Left ventricle myocardium inferior (tissue), 1 donor: ENCODE results near the gene ACBD5. TPM values are rescaled to one million over a fixed set of nuclear protein-coding genes. Genes with fewer than 3 reads are reported as not detected.

Experiments used
- DNase-seq: peaks from one replicate; pipeline ENCODE4 v3.0.0-alpha.2; 2020
- H3K27ac ChIP-seq: fragments of 200-600 bp; replicated peaks from 2 replicates; pipeline ENCODE4 v1.8.0; 2021
- H3K27me3 ChIP-seq: fragments of 200-600 bp; 2 replicates; pipeline ENCODE4 v1.8.0; 2021; ENCODE audit warnings: low read depth
- H3K36me3 ChIP-seq: fragments of 200-600 bp; 2 replicates; pipeline ENCODE4 v1.8.0; 2021
- H3K4me1 ChIP-seq: fragments of 200-600 bp; 2 replicates; pipeline ENCODE4 v1.8.0; 2021
- H3K4me3 ChIP-seq: fragments of 200-600 bp; 2 replicates; pipeline ENCODE4 v1.8.0; 2021; ENCODE audit warnings: mild to moderate bottlenecking, moderate library complexity
- H3K9me3 ChIP-seq: fragments of 200-600 bp; replicated peaks from 2 replicates; pipeline ENCODE4 v1.8.0; 2021
- intact Hi-C: fragments of 100-400 bp; cut with micrococcal nuclease; formaldehyde crosslinking; loops from one replicate; pipeline ENCODE4 v1.11.0; 2022
- total RNA-seq: library from RNA; stranded (reverse); fragmentation: NEBNext Ultra II Directional; extraction: Animal tissue kit (Norgen Biotek cat#: 25700); gene quantifications from one replicate; pipeline ENCODE4 v1.2.1, GENCODE V29; 2021
- TF ChIP-seq, protein P1 (sequence below): fragments of 200-600 bp; IDR thresholded peaks from 2 replicates; pipeline ENCODE4 v1.8.0; 2021; ENCODE audit warnings: antibody characterized with exemption, mild to moderate bottlenecking, borderline replicate concordance
- donor health status: DM: no; HTN: yes; CAD: no; lungs with severe emphysema.

The ACBD5 gene
- total RNA-seq, 1 donor from 2014 or later, result 64.0 TPM

- Histone ChIP-seq H3K4me1 (no peaks in the 10 kb centered on the region), H3K36me3 (peaks cover 99% of the 10 kb centered on the region), H3K4me3 (no peak overlapping the region), H3K27ac (no peak overlapping the region), H3K27me3 (no peaks in the 10 kb centered on the region), H3K9me3 (no peaks in the 10 kb centered on the region)
- TF ChIP-seq, protein P1, sequence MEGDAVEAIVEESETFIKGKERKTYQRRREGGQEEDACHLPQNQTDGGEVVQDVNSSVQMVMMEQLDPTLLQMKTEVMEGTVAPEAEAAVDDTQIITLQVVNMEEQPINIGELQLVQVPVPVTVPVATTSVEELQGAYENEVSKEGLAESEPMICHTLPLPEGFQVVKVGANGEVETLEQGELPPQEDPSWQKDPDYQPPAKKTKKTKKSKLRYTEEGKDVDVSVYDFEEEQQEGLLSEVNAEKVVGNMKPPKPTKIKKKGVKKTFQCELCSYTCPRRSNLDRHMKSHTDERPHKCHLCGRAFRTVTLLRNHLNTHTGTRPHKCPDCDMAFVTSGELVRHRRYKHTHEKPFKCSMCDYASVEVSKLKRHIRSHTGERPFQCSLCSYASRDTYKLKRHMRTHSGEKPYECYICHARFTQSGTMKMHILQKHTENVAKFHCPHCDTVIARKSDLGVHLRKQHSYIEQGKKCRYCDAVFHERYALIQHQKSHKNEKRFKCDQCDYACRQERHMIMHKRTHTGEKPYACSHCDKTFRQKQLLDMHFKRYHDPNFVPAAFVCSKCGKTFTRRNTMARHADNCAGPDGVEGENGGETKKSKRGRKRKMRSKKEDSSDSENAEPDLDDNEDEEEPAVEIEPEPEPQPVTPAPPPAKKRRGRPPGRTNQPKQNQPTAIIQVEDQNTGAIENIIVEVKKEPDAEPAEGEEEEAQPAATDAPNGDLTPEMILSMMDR, result no peak
- DNase-seq, result no peak
- intact Hi-C loops, result no loop called here
These were observed 33.2 kb downstream of the ACBD5 start for GRCh38 chr10:27207350-27207749.

DNA sequence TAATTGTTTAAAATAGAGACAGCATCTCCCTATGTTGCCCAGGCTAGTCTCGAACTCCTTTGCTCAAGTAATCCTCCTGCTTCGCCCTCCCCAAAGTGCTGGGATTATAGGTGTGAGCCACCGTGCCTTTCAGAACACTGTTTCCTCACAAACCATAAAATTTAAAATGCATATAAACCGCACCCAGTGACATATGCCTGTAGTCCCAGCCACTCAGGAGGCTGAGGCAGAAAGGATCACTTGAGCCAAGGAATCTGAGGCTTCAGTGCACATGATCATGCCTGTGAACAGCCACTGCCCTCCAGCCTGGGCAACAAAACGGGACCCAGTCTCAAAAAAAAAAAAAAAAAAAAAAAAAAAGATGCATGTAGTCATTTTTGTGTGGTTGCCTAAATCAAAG lies 36.8 kb downstream of the ACBD5 start:
- TF ChIP-seq, protein P1, result no peak
- intact Hi-C loops, result no loop called here
- H3K36me3 ChIP-seq, result peaks cover 95% of the 10 kb centered on the region

DNA sequence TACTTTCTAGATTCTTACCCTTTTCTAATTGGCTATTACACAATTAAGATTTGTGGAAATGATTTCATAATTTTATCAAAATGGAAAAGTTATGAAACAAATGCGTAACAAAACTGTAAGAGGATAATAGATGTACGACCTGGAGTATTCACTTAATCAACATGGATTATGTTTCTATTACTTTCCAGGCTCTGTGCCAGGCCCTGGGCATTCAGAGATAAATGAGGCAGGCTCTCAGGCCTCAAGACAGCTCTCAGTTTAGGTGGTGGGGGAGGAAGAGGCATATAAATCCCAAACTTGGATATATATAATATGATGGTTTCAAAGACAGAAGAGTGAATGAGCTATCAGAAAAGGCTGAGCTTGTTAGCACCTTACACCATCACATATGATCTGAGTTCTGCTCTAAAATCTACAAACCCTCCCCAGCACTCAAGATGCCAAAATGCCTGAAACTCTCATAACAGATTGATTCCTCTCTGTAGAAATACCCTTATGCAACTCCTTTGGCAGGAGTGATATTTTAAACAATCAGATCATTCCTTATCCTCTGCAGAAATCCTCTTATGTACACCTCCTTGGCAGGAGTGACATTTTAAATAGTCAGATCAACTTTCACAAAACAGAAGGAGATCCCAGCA lies 42.5 kb downstream of the ACBD5 start:
- no peak for DNase-seq
- Histone ChIP-seq H3K27ac (peak overlapping the region; percentile 53), H3K27me3 (no peaks in the 10 kb centered on the region), H3K36me3 (peaks cover 73% of the 10 kb centered on the region), H3K9me3 (no peaks in the 10 kb centered on the region), H3K4me1 (peaks cover 21% of the 10 kb centered on the region), H3K4me3 (no peak overlapping the region)
- TF ChIP-seq, protein P1, result no peak
- intact Hi-C loops, result no loop called here

More for the DNA sequence above, 36.8 kb downstream of the ACBD5 start:
- no peak overlapping the region for H3K27ac ChIP-seq
- no peak overlapping the region for H3K4me3 ChIP-seq
- DNase-seq, result no peak
- peaks cover 6% of the 10 kb centered on the region for H3K4me1 ChIP-seq
- no peaks in the 10 kb centered on the region for H3K9me3 ChIP-seq
- H3K27me3 ChIP-seq, result no peaks in the 10 kb centered on the region

GRCh38 chr10:27192284-27192683 lies 48.3 kb downstream of the ACBD5 start:
- H3K36me3 ChIP-seq, result peaks cover 42% of the 10 kb centered on the region
- H3K4me1 ChIP-seq, result peaks cover 1% of the 10 kb centered on the region
- DNase-seq, result no peak
- H3K9me3 ChIP-seq, result no peaks in the 10 kb centered on the region
- no peak overlapping the region for H3K27ac ChIP-seq
- H3K27me3 ChIP-seq, result no peaks in the 10 kb centered on the region
- intact Hi-C loops, result no loop called here
- TF ChIP-seq, protein P1, result no peak
- no peak overlapping the region for H3K4me3 ChIP-seq

DNA sequence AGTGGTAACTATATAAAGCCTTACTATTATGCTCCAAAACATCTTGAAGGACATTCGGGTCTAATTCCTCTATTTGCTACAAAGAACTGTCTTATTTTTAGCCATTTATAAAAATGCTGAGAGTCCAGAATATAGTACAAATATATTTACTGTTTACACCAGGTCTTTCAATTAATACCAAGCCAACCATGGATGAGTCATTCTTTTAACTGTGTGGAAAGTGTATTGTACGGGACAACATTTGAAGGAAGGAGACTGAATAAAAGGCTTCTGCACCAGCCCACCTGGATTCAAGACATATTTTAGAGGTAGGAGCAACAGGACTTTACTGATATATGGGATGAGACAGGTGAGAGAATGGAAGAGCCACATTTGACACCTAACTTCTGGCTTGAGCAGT lies 50.1 kb downstream of the ACBD5 start:
- Histone ChIP-seq H3K9me3 (no peaks in the 10 kb centered on the region), H3K27ac (no peak overlapping the region), H3K27me3 (no peaks in the 10 kb centered on the region), H3K4me1 (no peaks in the 10 kb centered on the region), H3K4me3 (no peak overlapping the region), H3K36me3 (peaks cover 42% of the 10 kb centered on the region)
- TF ChIP-seq, protein P1, result no peak
- intact Hi-C loops, result no loop called here
- DNase-seq, result no peak

GRCh38 chr10:27188897-27189296 lies 51.7 kb downstream of the ACBD5 start:
- Histone ChIP-seq H3K27ac (no peak overlapping the region), H3K27me3 (no peaks in the 10 kb centered on the region), H3K9me3 (no peaks in the 10 kb centered on the region), H3K4me1 (no peaks in the 10 kb centered on the region), H3K4me3 (no peak overlapping the region), H3K36me3 (peaks cover 48% of the 10 kb centered on the region)
- DNase-seq, result no peak
- TF ChIP-seq, protein P1, result no peak
- intact Hi-C loops, result no loop called here
